ENCODE data around the gene ALPK3. TPM values are rescaled to one million over a fixed set of nuclear protein-coding genes. Genes with fewer than 3 reads are reported as not detected.

ALPK3 gene
- polyA plus RNA-seq, 4 donors: 0.22 to 8.0 (median 0.93) TPM

GRCh38 chr15:84822653-84823281, 5.6 kb downstream of the ALPK3 start:
- Histone ChIP-seq H3K36me3 (ENCODE audit: control insufficient read depth in 3 of 3, insufficient read depth in 2 of 3, low read depth in 1 of 3, low read length in 3 of 3) (peaks cover 0 to 22% (median 0%) of the 10 kb centered on the region in 3 donors), H3K9me3 (ENCODE audit: control insufficient read depth in 2 of 2, insufficient read depth in 1 of 2, low read depth in 1 of 2, low read length in 1 of 2) (no peaks in the 10 kb centered on the region), H3K4me3 (ENCODE audit: low read depth in 1 of 3, low read length in 3 of 3) (no peak overlapping the region), H3K4me1 (ENCODE audit: control insufficient read depth in 3 of 3, insufficient read depth in 2 of 3, low read depth in 1 of 3, low read length in 2 of 3) (peaks cover 0 to 31% (median 3%) of the 10 kb centered on the region in 3 donors), H3K27ac (ENCODE audit: low read depth in 1 of 3, low read length in 2 of 3) (peak overlapping the region in 2 of 3 donors; percentile 12 to 32), H3K27me3 (ENCODE audit: control insufficient read depth in 3 of 3, insufficient read depth in 3 of 3, low read length in 3 of 3) (no peaks in the 10 kb centered on the region)
- WGBS, 3 donors: 80 to 87% (median 86%) methylated on average over 4 of the region's 4 CpGs
- FAIRE-seq (no peak), DNase-seq (no peak)

GRCh38 chr15:84823282-84823878, 6.2 kb downstream of the ALPK3 start:
- H3K9me3 ChIP-seq (ENCODE audit: control insufficient read depth in 2 of 2, insufficient read depth in 1 of 2, low read depth in 1 of 2, low read length in 1 of 2): no peaks in the 10 kb centered on the region
- 82 to 91% (median 91%) methylated on average over 3 of the region's 3 CpGs for WGBS, 3 donors
- peaks cover 0 to 25% (median 0%) of the 10 kb centered on the region in 3 donors for H3K36me3 ChIP-seq (ENCODE audit: control insufficient read depth in 3 of 3, insufficient read depth in 2 of 3, low read depth in 1 of 3, low read length in 3 of 3)
- DNase-seq (no peak), FAIRE-seq (no peak)
- no peaks in the 10 kb centered on the region for H3K27me3 ChIP-seq (ENCODE audit: control insufficient read depth in 3 of 3, insufficient read depth in 3 of 3, low read length in 3 of 3)
- no peak overlapping the region for H3K4me3 ChIP-seq (ENCODE audit: low read depth in 1 of 3, low read length in 3 of 3)
- peaks cover 0 to 25% (median 3%) of the 10 kb centered on the region in 3 donors for H3K4me1 ChIP-seq (ENCODE audit: control insufficient read depth in 3 of 3, insufficient read depth in 2 of 3, low read depth in 1 of 3, low read length in 2 of 3)
- H3K27ac ChIP-seq (ENCODE audit: low read depth in 1 of 3, low read length in 2 of 3): no peak overlapping the region

GRCh38 chr15:84824260-84825007, 7.3 kb downstream of the ALPK3 start:
- no peaks in the 10 kb centered on the region for H3K27me3 ChIP-seq (ENCODE audit: control insufficient read depth in 3 of 3, insufficient read depth in 3 of 3, low read length in 3 of 3)
- FAIRE-seq: no peak
- H3K9me3 ChIP-seq (ENCODE audit: control insufficient read depth in 2 of 2, insufficient read depth in 1 of 2, low read depth in 1 of 2, low read length in 1 of 2): no peaks in the 10 kb centered on the region
- 79 to 88% (median 84%) methylated on average over 6 of the region's 6 CpGs for WGBS, 3 donors
- H3K4me1 ChIP-seq (ENCODE audit: control insufficient read depth in 3 of 3, insufficient read depth in 2 of 3, low read depth in 1 of 3, low read length in 2 of 3): peaks cover 0 to 15% (median 3%) of the 10 kb centered on the region in 3 donors
- peak overlapping the region in 1 of 3 donors; percentile 43 for H3K27ac ChIP-seq (ENCODE audit: low read depth in 1 of 3, low read length in 2 of 3)
- H3K36me3 ChIP-seq (ENCODE audit: control insufficient read depth in 3 of 3, insufficient read depth in 2 of 3, low read depth in 1 of 3, low read length in 3 of 3): peaks cover 0 to 29% (median 0%) of the 10 kb centered on the region in 3 donors
- DNase-seq: no peak
- no peak overlapping the region for H3K4me3 ChIP-seq (ENCODE audit: low read depth in 1 of 3, low read length in 3 of 3)

GRCh38 chr15:84826369-84826823, 9.2 kb downstream of the ALPK3 start:
- H3K4me1 ChIP-seq (ENCODE audit: control insufficient read depth in 3 of 3, insufficient read depth in 2 of 3, low read depth in 1 of 3, low read length in 2 of 3): peaks cover 0 to 7% (median 3%) of the 10 kb centered on the region in 3 donors
- peak; percentile 57 to 69 for DNase-seq
- H3K36me3 ChIP-seq (ENCODE audit: control insufficient read depth in 3 of 3, insufficient read depth in 2 of 3, low read depth in 1 of 3, low read length in 3 of 3): peaks cover 0 to 29% (median 0%) of the 10 kb centered on the region in 3 donors
- no peak overlapping the region for H3K27ac ChIP-seq (ENCODE audit: low read depth in 1 of 3, low read length in 2 of 3)
- no peak for FAIRE-seq
- H3K9me3 ChIP-seq (ENCODE audit: control insufficient read depth in 2 of 2, insufficient read depth in 1 of 2, low read depth in 1 of 2, low read length in 1 of 2): no peaks in the 10 kb centered on the region
- no peaks in the 10 kb centered on the region for H3K27me3 ChIP-seq (ENCODE audit: control insufficient read depth in 3 of 3, insufficient read depth in 3 of 3, low read length in 3 of 3)
- no peak overlapping the region for H3K4me3 ChIP-seq (ENCODE audit: low read depth in 1 of 3, low read length in 3 of 3)
- 31 to 59% (median 58%) methylated on average over 5 to 6 of the region's 6 CpGs for WGBS, 3 donors

- H3K4me1 ChIP-seq (ENCODE audit: control insufficient read depth in 3 of 3, insufficient read depth in 2 of 3, low read depth in 1 of 3, low read length in 2 of 3): peaks cover 0 to 3% (median 3%) of the 10 kb centered on the region in 3 donors
- no peak overlapping the region for H3K4me3 ChIP-seq (ENCODE audit: low read depth in 1 of 3, low read length in 3 of 3)
- H3K9me3 ChIP-seq (ENCODE audit: control insufficient read depth in 2 of 2, insufficient read depth in 1 of 2, low read depth in 1 of 2, low read length in 1 of 2): no peaks in the 10 kb centered on the region
- H3K36me3 ChIP-seq (ENCODE audit: control insufficient read depth in 3 of 3, insufficient read depth in 2 of 3, low read depth in 1 of 3, low read length in 3 of 3): peaks cover 0 to 23% (median 0%) of the 10 kb centered on the region in 3 donors
- WGBS, 3 donors: 95 to 98% (median 95%) methylated on average over 9 of the region's 9 CpGs
- no peak for DNase-seq
- H3K27ac ChIP-seq (ENCODE audit: low read depth in 1 of 3, low read length in 2 of 3): no peak overlapping the region
- FAIRE-seq: no peak
- H3K27me3 ChIP-seq (ENCODE audit: control insufficient read depth in 3 of 3, insufficient read depth in 3 of 3, low read length in 3 of 3): no peaks in the 10 kb centered on the region
These were observed 10.1 kb downstream of the ALPK3 start for GRCh38 chr15:84827246-84827645.

GRCh38 chr15:84828086-84828908, 11.1 kb downstream of the ALPK3 start:
- peaks cover 0 to 15% (median 0%) of the 10 kb centered on the region in 3 donors for H3K36me3 ChIP-seq (ENCODE audit: control insufficient read depth in 3 of 3, insufficient read depth in 2 of 3, low read depth in 1 of 3, low read length in 3 of 3)
- no peaks in the 10 kb centered on the region for H3K9me3 ChIP-seq (ENCODE audit: control insufficient read depth in 2 of 2, insufficient read depth in 1 of 2, low read depth in 1 of 2, low read length in 1 of 2)
- 71 to 79% (median 72%) methylated on average over 14 of the region's 14 CpGs for WGBS, 3 donors
- FAIRE-seq: no peak
- H3K27me3 ChIP-seq (ENCODE audit: control insufficient read depth in 3 of 3, insufficient read depth in 3 of 3, low read length in 3 of 3): no peaks in the 10 kb centered on the region
- no peak overlapping the region for H3K4me3 ChIP-seq (ENCODE audit: low read depth in 1 of 3, low read length in 3 of 3)
- peak overlapping the region in 1 of 3 donors; percentile 9 for H3K27ac ChIP-seq (ENCODE audit: low read depth in 1 of 3, low read length in 2 of 3)
- peaks cover 0 to 1% (median under 1%) of the 10 kb centered on the region in 3 donors for H3K4me1 ChIP-seq (ENCODE audit: control insufficient read depth in 3 of 3, insufficient read depth in 2 of 3, low read depth in 1 of 3, low read length in 2 of 3)
- DNase-seq: no peak

GRCh38 chr15:84829428-84829827, 12.3 kb downstream of the ALPK3 start:
- no peak overlapping the region for H3K27ac ChIP-seq (ENCODE audit: low read depth in 1 of 3, low read length in 2 of 3)

GRCh38 chr15:84830036-84830435, 12.9 kb downstream of the ALPK3 start:
- peaks cover 0 to 26% (median 0%) of the 10 kb centered on the region in 3 donors for H3K36me3 ChIP-seq (ENCODE audit: control insufficient read depth in 3 of 3, insufficient read depth in 2 of 3, low read depth in 1 of 3, low read length in 3 of 3)
- WGBS, 3 donors: 62 to 73% (median 67%) methylated on average over 2 of the region's 2 CpGs
- H3K9me3 ChIP-seq (ENCODE audit: control insufficient read depth in 2 of 2, insufficient read depth in 1 of 2, low read depth in 1 of 2, low read length in 1 of 2): no peaks in the 10 kb centered on the region
- no peak for DNase-seq
- no peaks in the 10 kb centered on the region for H3K27me3 ChIP-seq (ENCODE audit: control insufficient read depth in 3 of 3, insufficient read depth in 3 of 3, low read length in 3 of 3)
- no peaks in the 10 kb centered on the region for H3K4me1 ChIP-seq (ENCODE audit: control insufficient read depth in 3 of 3, insufficient read depth in 2 of 3, low read depth in 1 of 3, low read length in 2 of 3)
- no peak overlapping the region for H3K27ac ChIP-seq (ENCODE audit: low read depth in 1 of 3, low read length in 2 of 3)
- FAIRE-seq: no peak
- H3K4me3 ChIP-seq (ENCODE audit: low read depth in 1 of 3, low read length in 3 of 3): no peak overlapping the region

More at GRCh38 chr15:84829428-84829827, 12.3 kb downstream of the ALPK3 start:
- no peaks in the 10 kb centered on the region for H3K4me1 ChIP-seq (ENCODE audit: control insufficient read depth in 3 of 3, insufficient read depth in 2 of 3, low read depth in 1 of 3, low read length in 2 of 3)
- WGBS, 3 donors: 84 to 90% (median 88%) methylated on average over 8 of the region's 8 CpGs
- H3K36me3 ChIP-seq (ENCODE audit: control insufficient read depth in 3 of 3, insufficient read depth in 2 of 3, low read depth in 1 of 3, low read length in 3 of 3): peaks cover 0 to 20% (median 0%) of the 10 kb centered on the region in 3 donors
- no peak overlapping the region for H3K4me3 ChIP-seq (ENCODE audit: low read depth in 1 of 3, low read length in 3 of 3)
- no peaks in the 10 kb centered on the region for H3K9me3 ChIP-seq (ENCODE audit: control insufficient read depth in 2 of 2, insufficient read depth in 1 of 2, low read depth in 1 of 2, low read length in 1 of 2)
- FAIRE-seq (no peak), DNase-seq (no peak)
- H3K27me3 ChIP-seq (ENCODE audit: control insufficient read depth in 3 of 3, insufficient read depth in 3 of 3, low read length in 3 of 3): no peaks in the 10 kb centered on the region

Measured in small intestine (tissue), 7 donors.